Measurements from ENCODE around the gene RNPS1.
"Not testable (repeated sequence)": the region's sequence is repeated elsewhere in the genome, so short reads cannot be mapped to it uniquely, and the experiment has no call there.

The RNPS1 gene

DNA sequence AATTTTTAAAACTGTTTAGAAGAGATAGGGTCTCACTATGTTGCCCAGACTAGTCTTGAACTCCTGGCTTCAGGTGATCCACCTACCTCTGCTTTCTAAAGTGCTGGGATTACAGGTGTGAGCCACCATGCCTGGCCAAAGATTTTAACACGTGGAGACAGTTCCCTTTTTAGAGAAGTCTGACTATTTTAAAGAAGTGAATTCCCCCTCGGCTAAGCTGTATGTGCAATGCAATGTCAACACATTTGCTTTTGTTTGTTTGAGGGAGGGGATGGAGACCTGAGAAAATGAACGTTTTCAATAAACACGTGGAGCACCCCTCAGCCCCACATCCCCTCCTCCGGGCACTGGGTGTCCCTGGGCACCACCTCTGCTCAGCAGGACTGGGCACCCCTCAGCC lies 14.3 kb upstream of the RNPS1 start:
- no peak for DNase-seq

DNA sequence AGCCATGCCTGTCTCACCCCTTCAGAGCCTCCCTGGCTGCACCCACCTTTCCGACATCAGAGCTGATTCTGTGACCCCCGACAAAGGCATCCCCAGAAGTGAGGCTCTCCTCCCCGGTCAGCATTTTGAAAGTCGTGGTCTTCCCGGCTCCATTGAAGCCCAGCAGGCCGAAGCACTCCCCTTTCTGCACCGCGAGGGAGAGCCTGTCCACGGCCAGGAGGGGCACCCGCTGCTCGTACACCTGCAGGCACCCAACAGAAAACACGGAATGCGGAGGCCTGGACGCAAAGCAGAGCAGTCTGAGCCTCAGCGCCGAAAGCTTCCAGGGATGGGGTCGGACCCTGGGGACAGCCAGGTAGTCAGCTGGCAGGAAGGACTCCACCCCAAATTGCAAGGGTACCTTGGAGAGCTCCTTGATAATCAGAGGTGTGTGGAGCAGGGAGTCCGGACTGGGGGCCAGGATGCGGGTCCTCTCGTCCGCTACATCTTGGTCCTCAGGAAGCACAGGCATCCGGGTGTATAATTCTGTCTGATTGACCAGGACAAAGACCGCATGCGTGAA lies 13.1 kb upstream of the RNPS1 start:
- no peak for DNase-seq

DNA sequence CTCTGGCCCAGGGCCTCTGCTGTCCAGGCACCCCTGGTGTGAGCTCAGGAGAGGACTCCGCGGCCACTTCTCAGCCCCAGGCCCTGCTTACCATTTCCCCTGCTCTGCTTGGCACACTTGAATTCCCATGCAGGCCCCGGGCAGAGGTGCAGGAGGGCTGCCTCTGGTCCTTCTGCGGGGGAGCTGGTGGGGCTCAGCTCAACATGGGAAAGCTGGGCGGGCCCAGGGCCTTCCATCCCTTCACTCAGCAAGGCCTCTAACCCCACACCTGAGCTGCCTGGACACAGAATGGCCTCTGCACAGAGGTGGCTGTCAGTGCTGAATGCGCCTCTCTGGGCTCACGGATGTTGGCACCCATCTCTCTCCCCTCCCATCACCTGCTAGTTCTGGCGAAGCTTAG lies 12.5 kb upstream of the RNPS1 start:
- no peak for DNase-seq

DNA sequence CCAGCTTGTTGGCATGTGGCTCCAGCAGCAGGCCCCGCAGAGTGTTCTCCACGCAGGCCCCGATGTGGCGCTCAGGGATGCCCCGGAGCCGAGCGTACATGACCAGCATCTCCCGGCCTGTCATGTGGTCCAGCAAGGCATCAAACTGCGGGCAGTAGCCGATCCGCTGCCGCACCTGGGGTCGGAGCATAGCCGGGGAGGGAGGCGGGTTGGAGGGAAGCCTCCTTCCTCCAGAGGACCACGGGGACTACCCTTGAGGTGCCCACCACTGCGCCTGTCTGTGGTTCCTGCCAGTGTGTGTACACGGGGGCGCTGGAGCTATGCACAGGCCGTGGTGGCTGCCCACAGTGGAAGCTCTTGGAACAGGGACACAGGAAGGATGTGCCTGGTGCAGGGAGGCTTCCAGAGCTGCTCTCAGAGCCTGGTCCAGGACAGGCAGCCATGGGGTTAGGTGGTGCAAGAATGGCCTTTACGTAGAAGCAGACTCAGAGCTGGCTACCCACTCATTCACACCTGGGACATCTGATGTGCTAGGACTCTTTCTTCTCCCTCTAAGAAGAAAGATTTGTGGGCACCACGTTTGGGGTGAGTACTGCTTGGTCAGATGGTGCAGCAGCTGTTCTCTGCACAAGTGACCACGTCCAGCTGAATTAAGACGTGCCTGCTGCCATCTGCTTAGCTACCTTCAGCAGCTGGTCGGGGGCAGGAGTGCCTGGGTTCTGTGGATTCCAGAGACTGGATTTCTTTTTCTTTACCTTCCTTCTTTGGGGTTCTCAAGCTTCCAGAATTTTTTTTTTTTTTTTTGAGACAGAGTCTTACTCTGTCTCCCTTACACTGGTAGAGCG lies 11.3 kb upstream of the RNPS1 start:
- no peak for DNase-seq

DNA sequence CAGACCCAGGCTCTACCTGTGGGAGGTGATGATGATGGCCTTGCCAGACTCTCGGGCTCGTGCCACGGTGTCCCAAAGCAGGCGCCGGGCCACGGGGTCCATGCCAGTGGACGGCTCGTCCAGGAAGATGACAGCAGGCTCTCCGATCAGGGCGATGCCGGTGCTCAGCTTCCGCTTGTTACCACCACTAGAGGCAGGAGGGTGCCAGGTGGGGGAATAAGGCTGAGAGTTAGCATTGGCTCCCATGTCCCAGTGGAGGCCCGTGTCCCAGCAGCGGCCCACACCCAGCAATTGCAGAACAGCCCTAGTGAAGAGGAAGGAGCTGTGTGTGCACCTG lies 10.3 kb upstream of the RNPS1 start:
- no peak for DNase-seq

DNA sequence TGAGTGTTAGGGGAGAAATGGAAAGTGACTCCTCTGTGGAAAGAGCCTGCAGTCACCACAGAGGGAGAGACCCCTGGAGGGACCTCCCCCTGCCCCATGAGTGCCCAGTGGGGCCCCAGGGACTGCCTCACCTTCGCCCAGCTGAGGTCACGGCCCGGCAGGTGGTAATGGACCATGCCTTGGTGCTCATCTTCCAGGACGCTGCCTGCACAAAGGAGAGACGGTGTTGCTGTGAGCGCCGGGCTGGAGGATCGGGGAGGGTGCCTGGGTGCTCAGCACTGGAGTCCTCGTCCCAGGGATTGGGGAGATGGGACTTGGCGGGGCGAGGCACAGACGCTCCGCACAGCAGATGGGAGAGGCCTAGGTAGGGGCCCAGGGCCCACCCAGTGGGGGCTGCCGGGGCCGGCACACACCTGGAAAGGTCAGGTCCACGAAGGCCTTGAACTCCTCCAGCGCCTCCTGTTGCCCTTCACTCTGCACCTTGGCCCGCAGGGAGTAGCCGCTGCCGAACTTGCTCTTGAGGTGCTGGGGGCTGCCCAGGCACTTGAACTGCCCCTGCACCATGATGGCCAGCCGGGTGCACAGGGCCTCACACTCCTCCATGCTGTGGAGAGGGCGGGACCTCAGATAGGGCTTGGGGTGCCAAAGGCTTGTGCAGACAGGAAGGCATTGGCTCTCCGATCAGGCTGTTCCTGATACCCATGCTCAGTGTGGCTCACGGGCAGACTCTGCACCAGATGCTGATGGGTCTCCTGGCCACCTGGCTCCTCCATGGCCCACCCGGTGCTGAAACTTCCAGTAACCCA lies 9.7 kb upstream of the RNPS1 start:
- DNase-seq = no peak

DNA sequence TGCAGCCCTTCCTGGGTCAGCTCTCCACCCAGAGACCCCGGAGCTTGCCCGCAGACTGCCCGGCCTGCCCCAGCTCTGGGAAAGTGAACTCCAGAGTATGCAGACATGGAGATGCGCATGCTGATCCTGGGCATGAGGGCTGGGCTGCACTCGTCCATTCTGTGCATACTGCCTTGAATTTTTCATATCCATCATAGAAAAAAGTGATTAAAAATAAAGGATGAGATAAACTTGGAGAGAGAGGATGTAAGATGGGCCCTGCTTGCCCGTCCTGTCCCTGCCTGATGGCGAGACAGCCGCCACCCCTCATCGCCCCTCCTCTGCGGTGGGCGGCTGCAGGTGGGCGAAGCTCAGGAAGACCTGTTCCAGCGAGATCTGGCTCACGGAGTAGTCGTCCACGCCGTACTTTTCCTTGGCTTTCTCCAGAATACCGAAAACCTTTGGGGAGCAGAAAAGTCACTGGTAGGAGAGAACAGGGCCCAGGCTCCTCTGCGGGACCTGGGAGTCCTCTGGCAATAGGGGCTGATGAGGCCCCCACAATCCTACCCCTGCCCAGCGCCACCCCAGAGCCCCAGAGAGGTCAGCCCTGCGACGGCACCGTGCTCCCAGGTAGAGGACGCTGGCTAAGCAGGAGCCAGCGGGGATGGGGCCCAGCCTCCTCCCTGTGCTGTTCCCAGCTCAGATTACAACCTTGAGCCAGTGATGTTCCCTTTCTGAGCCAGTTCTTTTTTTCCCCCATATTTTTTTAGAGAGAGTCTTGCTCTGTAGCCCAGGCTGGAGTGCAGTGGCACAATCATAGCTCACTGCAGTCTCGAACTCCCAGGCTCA lies 8.7 kb upstream of the RNPS1 start:
- DNase-seq = no peak

DNA sequence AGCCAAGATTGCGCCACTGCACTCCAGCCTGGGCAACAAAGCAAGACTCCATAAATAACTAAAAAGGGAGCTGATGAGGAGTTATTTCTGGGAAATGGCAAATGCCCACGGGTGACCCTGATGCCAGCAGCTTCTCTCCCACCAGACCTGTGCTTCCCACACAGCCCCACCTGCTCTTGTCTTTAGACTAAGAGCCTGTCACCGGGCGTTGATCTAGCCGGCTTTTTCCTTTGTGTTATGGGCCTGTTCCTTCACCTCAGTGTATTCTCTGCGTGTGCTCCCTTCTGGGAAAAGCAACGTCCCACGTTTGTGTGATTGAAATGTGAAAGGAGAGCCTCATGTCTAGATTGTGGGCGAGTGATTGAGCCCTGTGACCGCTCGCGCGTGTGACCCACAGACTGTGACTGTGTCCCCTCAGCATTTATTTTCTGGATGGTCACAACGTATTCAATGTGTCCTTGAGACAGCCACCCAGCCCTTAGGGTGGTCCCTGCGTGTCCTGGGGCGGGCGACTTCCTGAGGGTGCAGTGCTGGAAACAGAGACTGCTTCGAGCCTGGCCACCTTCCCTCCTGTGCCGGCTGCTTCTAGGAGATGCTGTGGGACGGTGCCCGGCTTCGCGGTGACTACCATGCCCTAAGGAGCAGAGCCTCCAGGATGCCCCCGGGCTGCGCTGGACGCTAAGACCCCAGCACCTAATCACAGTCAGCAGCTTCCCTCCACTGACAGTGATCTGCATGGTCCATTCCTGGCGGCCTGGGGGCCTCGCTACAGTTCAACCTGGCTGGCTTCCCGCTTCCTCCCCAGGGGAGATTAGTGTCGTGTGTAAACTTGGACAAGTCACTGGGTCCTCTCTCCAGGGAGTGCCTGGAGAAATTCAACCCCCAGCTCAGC lies 7.8 kb upstream of the RNPS1 start:
- DNase-seq = no peak

DNA sequence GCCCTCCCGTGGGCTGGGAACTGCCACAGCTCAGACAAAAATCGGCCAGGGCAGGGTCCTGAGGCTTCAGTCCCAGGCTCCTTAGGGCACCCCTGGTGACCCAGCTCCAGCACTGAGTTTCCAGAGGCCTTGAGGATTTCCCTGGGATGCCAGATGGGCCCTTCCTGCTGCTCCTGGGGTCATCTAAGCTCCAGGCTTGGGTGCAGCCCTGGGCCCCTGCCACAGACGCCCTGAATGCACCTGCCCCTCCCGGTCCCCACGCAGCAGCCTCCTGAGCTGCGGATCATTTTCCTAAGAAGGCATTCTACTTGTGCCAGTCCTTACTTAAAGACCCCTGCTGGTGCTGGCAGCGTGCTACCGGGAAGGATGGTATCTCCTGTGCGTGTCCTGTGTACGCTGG lies 6.0 kb upstream of the RNPS1 start:
- DNase-seq = no peak

DNA sequence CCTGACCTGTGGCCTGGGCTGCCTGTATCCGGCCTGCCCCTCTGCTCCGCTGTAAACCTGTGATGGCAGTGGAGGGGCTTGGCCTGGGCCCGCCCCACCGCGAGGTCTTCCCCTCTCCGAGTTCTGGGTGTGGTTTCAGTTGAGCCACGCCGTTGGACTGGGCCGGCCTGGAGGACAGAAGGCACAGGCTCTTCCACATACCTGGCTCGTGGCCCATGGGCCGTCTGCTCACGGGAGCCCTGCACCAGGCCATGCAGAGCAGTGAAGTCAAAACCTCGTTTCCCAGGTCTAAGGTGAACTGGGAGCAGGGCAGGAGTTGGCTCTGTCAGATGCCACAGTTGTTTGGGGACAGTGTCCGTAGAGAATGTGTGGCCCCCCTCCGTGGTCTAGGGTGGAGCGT lies 5.6 kb upstream of the RNPS1 start:
- DNase-seq = no peak

DNA sequence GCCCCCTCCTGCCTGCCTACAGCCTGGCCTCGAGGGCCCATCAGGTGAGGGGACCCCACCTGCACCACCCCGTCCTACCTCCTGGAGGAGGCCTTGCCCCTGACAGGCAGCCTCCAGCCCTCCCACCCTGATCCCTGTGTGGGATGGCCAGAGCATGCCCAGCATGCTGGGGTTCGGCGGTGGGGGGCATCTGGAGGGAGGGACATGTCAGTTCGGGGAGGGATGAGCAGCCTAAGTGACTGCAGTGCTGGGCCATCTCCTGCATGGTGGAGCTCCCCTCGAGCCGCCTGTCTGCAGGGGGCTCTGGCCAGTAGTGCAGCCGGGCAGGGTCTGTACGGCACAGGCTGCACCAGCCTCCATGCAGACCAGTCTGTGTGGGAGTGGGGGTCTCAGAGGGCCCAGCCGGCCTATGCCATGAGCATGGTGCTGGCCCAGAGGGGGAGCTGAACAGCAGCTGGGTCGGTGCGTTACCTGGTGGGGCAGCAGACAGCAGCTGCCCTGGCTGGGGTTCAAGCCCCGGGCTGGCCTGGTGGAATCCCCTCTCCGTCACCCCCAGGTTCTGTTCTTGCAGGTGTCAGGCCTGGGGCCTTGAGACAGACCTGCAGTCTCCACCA lies 4.0 kb upstream of the RNPS1 start:
- no peak for DNase-seq

DNA sequence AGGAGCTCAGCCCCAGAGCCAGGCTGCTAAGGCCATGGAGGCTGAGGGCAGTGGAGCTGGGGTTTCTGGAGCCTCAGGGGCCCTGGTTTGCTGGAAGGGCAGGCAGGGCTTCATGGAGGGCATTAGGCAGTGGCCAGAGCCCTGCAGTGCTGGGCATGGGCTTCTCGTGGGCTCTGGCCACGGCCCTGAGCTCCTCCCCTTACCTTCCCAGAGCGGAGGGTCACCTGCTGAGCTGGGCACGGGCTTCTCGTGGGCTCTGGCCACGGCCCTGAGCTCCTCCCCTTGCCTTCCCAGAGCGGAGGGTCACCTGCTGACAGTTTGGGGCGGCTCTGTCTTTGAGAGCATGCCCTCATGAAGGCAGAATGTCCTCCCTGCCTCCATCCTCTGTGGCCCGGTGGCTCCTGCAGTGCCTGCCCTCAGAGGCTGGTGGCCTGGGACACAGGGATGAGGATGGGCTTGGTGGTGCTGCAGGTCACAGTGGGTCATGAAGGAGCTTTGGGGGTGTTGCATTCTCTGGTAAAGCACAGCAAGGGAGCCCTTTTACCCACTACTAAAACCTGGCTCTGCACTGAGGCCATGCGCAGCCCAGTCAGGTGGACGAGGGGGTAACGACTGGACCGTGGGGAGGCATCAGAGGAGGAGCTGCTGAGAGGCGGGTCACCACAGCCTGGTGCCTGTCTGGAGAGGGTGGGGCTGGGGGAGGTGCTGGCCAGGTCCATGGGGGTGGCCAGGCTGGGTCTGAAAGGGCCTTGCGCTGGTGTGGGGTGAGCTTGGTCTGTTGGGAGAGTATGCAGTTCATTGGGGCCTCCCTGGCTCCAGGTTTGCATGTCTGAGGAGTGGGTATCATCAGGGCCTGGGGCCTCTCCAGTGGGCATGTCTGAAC lies 2.9 kb upstream of the RNPS1 start:
- no peak for DNase-seq

DNA sequence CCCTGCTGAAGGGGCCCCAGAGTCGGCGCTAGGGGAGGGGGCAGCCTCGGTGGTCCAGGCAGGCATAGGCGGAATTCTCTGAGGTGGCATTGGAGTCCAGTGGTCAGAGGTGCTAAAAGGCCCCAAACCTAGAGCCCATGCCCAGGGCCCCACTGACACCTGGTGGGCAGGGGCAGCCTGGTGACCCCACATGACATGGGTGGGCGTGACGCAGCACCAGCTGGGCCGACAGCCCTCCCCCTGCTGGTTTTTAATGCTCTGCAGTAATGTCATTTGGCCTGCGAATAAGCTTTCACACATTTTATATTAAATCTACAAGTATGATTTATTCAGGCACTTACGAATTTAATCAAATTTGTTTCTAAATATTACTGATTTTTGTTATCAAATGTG lies 2.1 kb upstream of the RNPS1 start:
- DNase-seq = no peak

DNA sequence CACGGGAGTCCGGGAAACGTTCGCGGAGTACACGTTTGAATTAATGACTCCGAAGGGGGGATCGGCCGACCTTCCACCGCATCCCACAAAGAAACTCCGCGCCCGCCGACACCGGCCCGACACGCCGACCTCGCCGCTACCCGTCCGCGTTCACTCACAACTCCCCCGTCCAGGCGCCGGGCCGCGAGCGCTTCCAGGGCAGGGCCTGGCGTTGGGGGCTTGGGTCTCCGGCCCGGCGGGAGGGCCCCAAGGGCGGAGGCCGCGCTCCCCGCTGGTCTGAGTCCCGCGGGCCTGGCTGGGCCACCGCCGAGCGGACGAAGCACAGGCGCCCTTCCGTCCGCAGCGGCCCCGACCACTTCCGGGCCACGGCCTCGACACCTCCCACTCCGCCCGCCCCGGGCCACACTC lies 417 bp downstream of the RNPS1 start:
- DNase-seq = not testable (repeated sequence)

DNA sequence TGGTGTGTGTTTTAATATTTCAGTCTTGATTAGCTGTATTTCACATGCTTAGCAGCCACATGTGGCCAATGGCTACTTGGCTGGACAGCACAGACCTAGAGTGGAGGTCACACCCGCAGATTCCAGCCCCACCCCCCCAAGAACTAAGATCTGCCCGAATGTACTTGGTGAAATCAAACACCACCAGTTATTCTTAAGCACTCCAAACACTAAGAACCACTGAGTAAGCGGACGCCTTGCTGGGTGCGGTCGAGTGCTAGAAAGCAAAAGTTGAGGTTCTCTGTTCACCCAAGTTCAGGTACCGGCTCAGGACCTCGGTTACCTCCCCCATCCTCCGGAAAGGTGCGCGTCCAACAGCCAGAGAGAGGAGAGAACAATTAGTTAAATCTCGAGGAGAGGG lies 1.0 kb downstream of the RNPS1 start:
- not testable (repeated sequence) for DNase-seq

DNA sequence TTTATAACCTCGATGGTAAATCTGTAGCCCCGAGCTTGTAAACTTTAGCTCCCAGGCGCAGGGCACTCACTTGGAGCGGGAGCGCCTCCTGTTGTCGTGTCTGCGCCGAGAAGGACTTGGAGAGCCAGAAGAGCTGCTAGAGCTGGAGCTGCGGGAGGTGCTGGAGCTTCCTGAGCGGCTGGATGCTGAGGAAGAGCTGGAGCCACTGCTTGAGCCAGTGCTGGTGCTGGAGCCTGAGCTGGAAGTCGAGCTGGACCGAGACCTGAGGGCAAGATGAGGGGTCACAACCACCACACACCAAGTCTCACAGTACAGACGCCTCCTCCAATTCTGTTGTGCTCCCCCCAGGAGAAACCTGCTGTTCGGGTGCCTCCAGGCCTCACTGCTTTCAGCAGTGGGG lies 4.9 kb downstream of the RNPS1 start:
- not testable (repeated sequence) for DNase-seq

DNA sequence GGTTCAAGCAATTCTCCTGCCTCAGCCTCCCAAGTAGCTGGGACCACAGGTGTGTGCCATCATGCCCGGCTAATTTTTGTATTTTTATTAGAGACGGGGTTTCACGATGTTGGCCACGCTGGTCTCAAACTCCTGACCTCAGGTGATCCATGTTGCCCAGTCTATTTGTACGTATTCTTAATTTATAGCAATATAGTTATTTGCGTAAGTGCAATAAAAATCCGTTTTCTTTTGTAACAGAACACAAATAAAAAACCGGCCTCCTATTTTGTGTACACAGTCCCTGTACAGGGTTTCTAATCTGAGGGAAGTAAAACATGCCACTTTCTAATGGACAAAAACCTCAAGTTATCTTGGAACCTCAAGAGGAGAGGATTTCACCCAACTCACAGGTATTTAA lies 7.7 kb downstream of the RNPS1 start:
- no peak for DNase-seq

DNA sequence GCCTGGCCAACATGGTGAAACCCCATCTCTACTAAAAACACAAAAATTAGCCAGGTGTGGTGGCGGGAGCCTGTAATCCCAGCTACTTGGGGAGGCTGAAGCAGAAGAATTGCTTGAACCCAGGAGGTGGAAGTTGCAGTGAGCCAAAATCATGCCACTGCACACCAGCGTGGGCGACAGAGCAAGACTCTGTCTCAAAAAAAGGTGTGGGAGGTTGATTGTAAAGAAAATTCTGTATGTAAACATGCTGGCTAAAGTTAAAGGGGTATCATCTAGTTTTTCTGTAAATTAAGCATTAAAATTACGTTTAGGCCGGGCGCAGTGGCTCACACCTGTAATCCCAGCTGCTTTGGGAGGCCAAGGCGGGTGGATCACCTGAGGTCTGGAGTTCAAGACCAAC lies 9.4 kb downstream of the RNPS1 start:
- not testable (repeated sequence) for DNase-seq

DNA sequence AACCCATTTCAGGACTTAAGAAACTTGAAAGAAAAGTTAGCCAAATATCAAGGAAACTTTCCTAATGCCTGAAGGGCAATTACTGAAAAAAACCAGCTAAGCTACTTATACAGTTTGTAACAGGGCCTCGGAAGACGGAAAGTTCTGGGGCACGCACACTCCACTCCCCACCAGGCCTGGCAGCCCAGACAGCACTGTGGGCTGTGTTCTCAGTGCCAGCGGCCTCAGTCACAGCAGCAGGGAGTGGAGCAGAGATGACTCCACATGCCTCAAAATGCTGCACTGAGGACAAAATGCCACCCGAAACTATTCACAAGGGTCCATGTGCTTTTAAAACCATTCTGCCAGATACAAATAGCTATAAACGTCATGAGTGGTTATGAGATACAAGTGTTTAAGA lies 10.2 kb downstream of the RNPS1 start:
- no peak for DNase-seq

DNA sequence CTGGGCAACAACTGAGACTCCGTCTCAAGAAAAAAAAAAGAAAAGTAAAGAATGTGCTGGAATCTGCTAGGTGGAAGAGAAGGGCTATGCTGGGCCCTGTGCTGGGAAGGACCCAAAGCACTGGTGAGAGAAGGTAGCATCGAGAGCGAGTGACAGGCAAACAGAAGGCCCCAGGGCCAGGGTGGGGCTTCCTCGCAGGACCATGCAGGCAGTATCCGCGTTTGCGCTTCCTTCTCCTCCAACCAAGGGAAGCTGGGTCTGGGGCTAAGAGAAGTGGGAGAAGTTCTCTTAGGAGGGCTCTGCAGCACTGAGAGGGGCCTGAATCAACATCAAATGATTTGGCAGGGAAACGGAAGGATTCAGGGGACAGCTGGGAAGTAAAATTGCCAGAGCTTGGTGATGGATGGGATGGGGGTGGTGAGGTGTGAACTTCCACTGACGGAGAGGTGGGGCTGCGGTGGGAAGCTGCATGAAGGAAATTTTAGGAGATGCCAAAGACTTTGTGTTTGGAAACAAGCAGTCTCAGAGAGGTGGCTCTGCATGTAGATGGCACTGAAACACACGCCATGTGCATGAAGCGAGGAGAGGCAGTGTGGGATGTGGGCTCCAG lies 11.3 kb downstream of the RNPS1 start:
- no peak for DNase-seq
